Measurements from ENCODE around the gene THAP3.
"Not testable (repeated sequence)": the region's sequence is repeated elsewhere in the genome, so short reads cannot be mapped to it uniquely, and the experiment has no call there.

THAP3 gene

GRCh38 chr1:6634371-6635052, 9.8 kb downstream of the THAP3 start:
- H3K4me1 ChIP-seq (ENCODE audit: insufficient read depth, low read length, poor library complexity, severe bottlenecking), result no peaks in the 10 kb centered on the region
- no peaks in the 10 kb centered on the region; the same call in 1 of the 2 replicates for H3K79me2 ChIP-seq (ENCODE audit: insufficient read depth, low read length)
- no peaks in the 10 kb centered on the region for H3K27me3 ChIP-seq (ENCODE audit: insufficient read depth, low read length, poor library complexity, severe bottlenecking)
- H3K9me2 ChIP-seq (replicated peaks; ENCODE audit: low read depth, low read length), result no peaks in the 10 kb centered on the region
- no peaks in the 10 kb centered on the region for H3K9me3 ChIP-seq (ENCODE audit: insufficient read depth, low read depth, low read length)
- H3K4me2 ChIP-seq (ENCODE audit: low read depth, low read length, poor library complexity, severe bottlenecking), result no peak overlapping the region
- H2AFZ ChIP-seq (ENCODE audit: low read length), result no peak overlapping the region
- TF ChIP-seq EZH2phosphoT487 (IDR thresholded peaks at IDR 0.05; ENCODE audit: borderline replicate concordance) (no peak), CTCF (conservative IDR thresholded peaks at IDR 0.05; ENCODE audit: low read length) (peak; percentile 55)
- H3K9ac ChIP-seq (ENCODE audit: low read depth, low read length, poor library complexity, severe bottlenecking), result no peak overlapping the region
- no peaks in the 10 kb centered on the region for H3F3A ChIP-seq (ENCODE audit: low read depth)
- H3K4me3 ChIP-seq (ENCODE audit: low read length, poor library complexity, severe bottlenecking), result no peak overlapping the region
- peaks cover 69% of the 10 kb centered on the region; the same call in 1 of the 2 replicates for H3K36me3 ChIP-seq (ENCODE audit: insufficient read depth, low read length)
- no peaks in the 10 kb centered on the region for H4K20me1 ChIP-seq (ENCODE audit: insufficient read depth, low read length, poor library complexity, severe bottlenecking)

DNA sequence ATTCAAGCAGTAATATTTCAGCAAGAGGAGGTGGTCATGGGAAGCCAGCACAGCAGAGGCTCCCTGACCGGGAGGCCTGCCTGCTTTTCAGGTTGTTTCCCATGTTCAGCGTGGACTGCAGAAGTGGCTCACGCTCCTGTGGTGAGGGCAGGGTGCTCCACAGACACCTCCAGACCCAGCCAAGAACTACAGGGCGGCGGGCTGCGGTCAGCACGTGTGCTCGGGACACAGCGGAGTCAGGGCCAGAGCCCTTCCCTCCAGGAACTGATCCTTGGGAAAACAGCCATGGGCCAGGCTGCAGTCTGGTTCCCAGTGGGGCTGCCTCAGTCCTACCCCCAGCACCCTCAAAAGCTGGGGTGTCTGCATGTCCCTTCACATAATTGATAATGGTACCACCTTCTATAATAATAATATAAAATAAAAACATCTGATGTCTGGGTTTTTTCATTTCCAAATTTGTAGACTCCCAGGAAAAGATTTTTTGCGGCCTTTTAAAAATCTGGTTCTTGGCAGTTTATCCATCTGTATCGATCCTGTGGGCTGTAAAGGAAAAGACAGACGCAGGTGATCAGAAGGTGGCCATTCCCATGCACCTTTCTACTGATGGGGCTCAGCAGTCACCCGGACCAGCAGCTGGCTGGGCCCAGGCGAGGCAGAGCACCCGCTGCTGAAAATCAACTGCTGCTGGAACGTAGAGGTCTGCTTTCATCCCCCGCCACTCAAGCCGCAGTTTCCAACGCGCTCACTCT, 10.7 kb downstream of the THAP3 start:
- no peak overlapping the region for H3K4me2 ChIP-seq (ENCODE audit: low read depth, low read length, poor library complexity, severe bottlenecking)
- no peaks in the 10 kb centered on the region for H3K9me2 ChIP-seq (replicated peaks; ENCODE audit: low read depth, low read length)
- H3F3A ChIP-seq (ENCODE audit: low read depth), result no peaks in the 10 kb centered on the region
- TF ChIP-seq CTCF (conservative IDR thresholded peaks at IDR 0.05; ENCODE audit: low read length), result no peak
- TF ChIP-seq EZH2phosphoT487 (IDR thresholded peaks at IDR 0.05; ENCODE audit: borderline replicate concordance), result no peak
- H2AFZ ChIP-seq (ENCODE audit: low read length), result no peak overlapping the region
- no peaks in the 10 kb centered on the region for H3K9me3 ChIP-seq (ENCODE audit: insufficient read depth, low read depth, low read length)
- H3K79me2 ChIP-seq (ENCODE audit: insufficient read depth, low read length), result no peaks in the 10 kb centered on the region
- H3K9ac ChIP-seq (ENCODE audit: low read depth, low read length, poor library complexity, severe bottlenecking), result no peak overlapping the region
- H3K27me3 ChIP-seq (ENCODE audit: insufficient read depth, low read length, poor library complexity, severe bottlenecking), result no peaks in the 10 kb centered on the region
- H3K4me3 ChIP-seq (ENCODE audit: low read length, poor library complexity, severe bottlenecking), result no peak overlapping the region
- no peaks in the 10 kb centered on the region for H3K4me1 ChIP-seq (ENCODE audit: insufficient read depth, low read length, poor library complexity, severe bottlenecking)
- peaks cover 75% of the 10 kb centered on the region; the same call in 1 of the 2 replicates for H3K36me3 ChIP-seq (ENCODE audit: insufficient read depth, low read length)
- H4K20me1 ChIP-seq (ENCODE audit: insufficient read depth, low read length, poor library complexity, severe bottlenecking), result no peaks in the 10 kb centered on the region

- H4K20me1 ChIP-seq (ENCODE audit: insufficient read depth, low read length, poor library complexity, severe bottlenecking), result no peaks in the 10 kb centered on the region
These were observed 11.5 kb downstream of the THAP3 start for GRCh38 chr1:6635910-6636760.

GRCh38 chr1:6636778-6637177, 12.1 kb downstream of the THAP3 start:
- not testable (repeated sequence) for H3K4me1 ChIP-seq (ENCODE audit: insufficient read depth, low read length, poor library complexity, severe bottlenecking); H3K9ac ChIP-seq (ENCODE audit: low read depth, low read length, poor library complexity, severe bottlenecking); H4K20me1 ChIP-seq (ENCODE audit: insufficient read depth, low read length, poor library complexity, severe bottlenecking); H2AFZ ChIP-seq (ENCODE audit: low read length); H3K79me2 ChIP-seq (ENCODE audit: insufficient read depth, low read length); H3K4me3 ChIP-seq (ENCODE audit: low read length, poor library complexity, severe bottlenecking); H3K9me2 ChIP-seq (replicated peaks; ENCODE audit: low read depth, low read length); H3K27me3 ChIP-seq (ENCODE audit: insufficient read depth, low read length, poor library complexity, severe bottlenecking); H3K9me3 ChIP-seq (ENCODE audit: insufficient read depth, low read depth, low read length); H3K4me2 ChIP-seq (ENCODE audit: low read depth, low read length, poor library complexity, severe bottlenecking); H3F3A ChIP-seq (ENCODE audit: low read depth)
- H3K36me3 ChIP-seq (ENCODE audit: insufficient read depth, low read length), result peaks cover 75% of the 10 kb centered on the region; the same call in 1 of the 2 replicates

More at GRCh38 chr1:6635910-6636760, 11.5 kb downstream of the THAP3 start:
- Histone ChIP-seq H3K9me2 (replicated peaks; ENCODE audit: low read depth, low read length) (no peaks in the 10 kb centered on the region), H3K27me3 (ENCODE audit: insufficient read depth, low read length, poor library complexity, severe bottlenecking) (no peaks in the 10 kb centered on the region), H3F3A (ENCODE audit: low read depth) (no peaks in the 10 kb centered on the region), H3K9me3 (ENCODE audit: insufficient read depth, low read depth, low read length) (no peaks in the 10 kb centered on the region), H3K9ac (ENCODE audit: low read depth, low read length, poor library complexity, severe bottlenecking) (no peak overlapping the region), H3K4me2 (ENCODE audit: low read depth, low read length, poor library complexity, severe bottlenecking) (no peak overlapping the region), H2AFZ (ENCODE audit: low read length) (no peak overlapping the region), H3K79me2 (ENCODE audit: insufficient read depth, low read length) (no peaks in the 10 kb centered on the region), H3K4me3 (ENCODE audit: low read length, poor library complexity, severe bottlenecking) (no peak overlapping the region), H3K4me1 (ENCODE audit: insufficient read depth, low read length, poor library complexity, severe bottlenecking) (no peaks in the 10 kb centered on the region), H3K36me3 (ENCODE audit: insufficient read depth, low read length) (peaks cover 75% of the 10 kb centered on the region; the same call in 1 of the 2 replicates)
- TF ChIP-seq EZH2phosphoT487 (IDR thresholded peaks at IDR 0.05; ENCODE audit: borderline replicate concordance), result no peak
- 0 out of 2 replicates have a peak, but pooled peaks have one; percentile 7 for TF ChIP-seq CTCF (conservative IDR thresholded peaks at IDR 0.05; ENCODE audit: low read length)
